ENCODE measurements around the gene HAGH.

The HAGH gene

GRCh38 chr16:1870365-1871082, 43.9 kb upstream of the HAGH start (continued):
- TF ChIP-seq ZNF114 (tag by site-specific recombination; IDR thresholded peaks at IDR 0.05) (no peak), ZNF830 (tag by site-specific recombination; IDR thresholded peaks at IDR 0.05; ENCODE audit: low read depth) (no peak), ZNF658 (tag by site-specific recombination; IDR thresholded peaks at IDR 0.05) (no peak), ZIC2 (tag by site-specific recombination; IDR thresholded peaks at IDR 0.05) (no peak), GLI2 (tag by site-specific recombination; IDR thresholded peaks at IDR 0.05; ENCODE audit: borderline replicate concordance, low read depth) (no peak), ZNF660 (tag by site-specific recombination; IDR thresholded peaks at IDR 0.05) (peak; percentile 96), ZFP3 (tag by site-specific recombination; IDR thresholded peaks at IDR 0.05; ENCODE audit: low read depth) (no peak), ZNF596 (tag by site-specific recombination; IDR thresholded peaks at IDR 0.05) (no peak), ZNF366 (tag by site-specific recombination; conservative IDR thresholded peaks at IDR 0.05) (no peak), ZNF24 (tag by site-specific recombination; IDR thresholded peaks at IDR 0.05) (peak; percentile 89), ZNF133 (tag by site-specific recombination; IDR thresholded peaks at IDR 0.05) (no peak), ZNF26 (tag by site-specific recombination; IDR thresholded peaks at IDR 0.05) (no peak), KLF8 (tag by site-specific recombination; IDR thresholded peaks at IDR 0.05) (no peak), SETDB1 (IDR thresholded peaks at IDR 0.05; ENCODE audit: insufficient read length, low read length) (no peak), ZNF214 (tag by site-specific recombination; IDR thresholded peaks at IDR 0.05; ENCODE audit: borderline replicate concordance) (no peak), ZNF426 (tag by site-specific recombination; IDR thresholded peaks at IDR 0.05) (no peak), ZNF449 (tag by site-specific recombination; IDR thresholded peaks at IDR 0.05) (no peak), ZBTB20 (tag by site-specific recombination; IDR thresholded peaks at IDR 0.05) (no peak), YY2 (tag by site-specific recombination; IDR thresholded peaks at IDR 0.05) (no peak), ZSCAN5A (tag by site-specific recombination; IDR thresholded peaks at IDR 0.05) (no peak), CTCF (tag by site-specific recombination; IDR thresholded peaks at IDR 0.05) (no peak), ZNF211 (tag by site-specific recombination; IDR thresholded peaks at IDR 0.05; ENCODE audit: low read depth) (no peak), KLF17 (tag by site-specific recombination; IDR thresholded peaks at IDR 0.05) (peak; percentile 61; the same call in 1 of the 2 replicates), ZNF280D (tag by site-specific recombination; IDR thresholded peaks at IDR 0.05) (no peak), AEBP2 (tag by site-specific recombination; IDR thresholded peaks at IDR 0.05; ENCODE audit: borderline replicate concordance) (no peak), OSR2 (tag by site-specific recombination; IDR thresholded peaks at IDR 0.05) (peak; percentile 42)

All from HEK293 (cell line).